SU-DHL-6 (cell line): ENCODE data around the gene CYP8B1.

Experiments used
- H2AFZ ChIP-seq: fragments of 200-600 bp; sonication (generic); 2 replicates; pipeline ENCODE4 v1.6.1; 2014; ENCODE audit warnings: low read depth, mild to moderate bottlenecking, moderate library complexity, mixed read lengths, antibody characterized with exemption, low read length; ENCODE audit not compliant: severe bottlenecking
- H3F3A ChIP-seq: fragments of 200-600 bp; shearing (Covaris generic); 2 replicates; pipeline ENCODE4 v1.6.0; 2016; ENCODE audit warnings: antibody characterized with exemption, mild to moderate bottlenecking; ENCODE audit not compliant: insufficient read depth
- H3K27ac ChIP-seq: fragments of 200-600 bp; sonication (generic); 2 replicates; pipeline ENCODE4 v1.5.1; 2016; ENCODE audit warnings: low read depth, mild to moderate bottlenecking, low read length, moderate library complexity, mixed read lengths
- H3K27me3 ChIP-seq: fragments of 200-600 bp; sonication (generic), shearing (Covaris generic); 2 replicates; pipeline ENCODE4 v1.6.0; 2014; ENCODE audit warnings: mild to moderate bottlenecking, low read length
- H3K36me3 ChIP-seq: fragments of 200-600 bp; sonication (generic); 2 replicates; pipeline ENCODE4 v1.6.1; 2014; ENCODE audit warnings: mild to moderate bottlenecking, low read length, mixed read lengths
- H3K4me2 ChIP-seq: fragments of 300-600, 200-600 bp; shearing (Covaris generic), sonication (generic); 2 replicates; pipeline ENCODE4 v1.6.0; 2014; ENCODE audit warnings: low read length, low read depth, mild to moderate bottlenecking; ENCODE audit not compliant: poor library complexity, severe bottlenecking
- H3K4me3 ChIP-seq: fragments of 200-600 bp; sonication (generic); 2 replicates; pipeline ENCODE4 v1.5.1; 2014; ENCODE audit warnings: antibody characterized with exemption, low read length, mild to moderate bottlenecking, mixed read lengths; ENCODE audit not compliant: insufficient read depth, poor library complexity, severe bottlenecking
- H3K79me2 ChIP-seq: fragments of 200-600 bp; sonication (generic); 2 replicates; pipeline ENCODE4 v1.6.1; 2014; ENCODE audit warnings: mild to moderate bottlenecking, low read length, moderate library complexity; ENCODE audit not compliant: insufficient read depth
- H3K9ac ChIP-seq: fragments of 200-600 bp; sonication (generic); 2 replicates; pipeline ENCODE4 v1.7.0; 2014; ENCODE audit warnings: mild to moderate bottlenecking, low read length
- H3K9me2 ChIP-seq: fragments of 200-600 bp; sonication (generic); replicated peaks from 2 replicates; pipeline ENCODE4 v1.6.1; 2014; ENCODE audit warnings: low read length; ENCODE audit not compliant: insufficient read depth
- H3K9me3 ChIP-seq: fragments of 200-600 bp; sonication (generic); 2 replicates; pipeline ENCODE4 v1.6.1; 2014; ENCODE audit warnings: low read length, mixed read lengths; ENCODE audit not compliant: insufficient read depth
- H4K20me1 ChIP-seq: fragments of 200-600 bp; sonication (generic); 2 replicates; pipeline ENCODE4 v1.6.1; 2014; ENCODE audit warnings: low read depth, mild to moderate bottlenecking, antibody characterized with exemption, low read length, moderate library complexity, mixed read lengths
- EZH2phosphoT487 ChIP-seq: fragments of 200-600 bp; sonication (generic), shearing (Covaris generic); conservative IDR thresholded peaks from 2 replicates; pipeline ENCODE4 v1.6.1; 2018; ENCODE audit warnings: mild to moderate bottlenecking, antibody characterized with exemption, low read length, moderate library complexity, mixed read lengths
- TF ChIP-seq, protein P1 (sequence below): fragments of 200-600 bp; sonication (generic); IDR thresholded peaks from one replicate; pipeline ENCODE4 v1.5.1; 2017; ENCODE audit warnings: antibody characterized with exemption, mild to moderate bottlenecking, low read length, moderate library complexity; ENCODE audit not compliant: insufficient read depth, poor library complexity, severe bottlenecking

CYP8B1 gene

DNA sequence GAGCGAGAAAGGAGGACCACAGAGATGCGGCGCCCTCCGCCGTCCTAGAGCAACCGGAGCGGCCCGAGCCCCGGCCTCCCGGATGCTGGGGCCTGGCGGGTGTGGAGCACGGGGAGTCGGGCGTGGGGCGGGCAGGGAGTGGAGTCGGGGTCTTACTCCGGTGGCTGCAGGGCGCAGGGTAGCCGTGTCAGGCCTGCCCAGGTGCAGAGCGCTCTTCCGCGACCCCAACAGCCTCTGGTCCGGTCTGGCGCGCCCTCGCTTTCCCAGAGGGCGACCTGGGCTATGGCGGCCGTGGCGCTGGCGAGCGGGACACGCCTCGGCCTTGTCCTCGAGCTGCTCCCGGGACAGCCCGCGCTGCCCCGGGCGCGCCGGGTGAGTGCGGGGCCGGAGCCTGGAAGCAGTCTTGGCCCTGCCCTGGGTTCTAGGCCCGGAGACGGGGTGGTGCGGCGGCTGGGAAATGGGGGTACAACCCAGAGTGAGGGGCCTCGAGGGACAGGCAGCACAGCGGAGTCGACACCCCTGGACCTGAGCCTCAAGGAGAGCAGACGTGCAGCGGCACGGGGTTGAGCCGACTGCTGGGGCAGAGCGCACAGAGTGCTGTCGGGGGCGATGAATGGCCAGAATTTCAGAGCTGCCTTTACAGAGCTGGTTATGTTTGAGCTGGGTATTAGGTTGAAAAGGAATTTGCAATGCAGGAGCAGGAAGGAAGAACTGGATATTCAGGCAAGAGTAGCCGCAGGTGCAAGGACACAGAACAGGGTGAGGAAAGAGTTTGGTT lies 30.6 kb upstream of the CYP8B1 start, which contains the start of gene ZNF662:
ZNF662 (plus strand) TSS at position 73 of the 778 bp plus-strand sequence. CDS start 1,973 bp downstream, outside the sequence.
- TF ChIP-seq EZH2phosphoT487, result no peak
- TF ChIP-seq, protein P1, sequence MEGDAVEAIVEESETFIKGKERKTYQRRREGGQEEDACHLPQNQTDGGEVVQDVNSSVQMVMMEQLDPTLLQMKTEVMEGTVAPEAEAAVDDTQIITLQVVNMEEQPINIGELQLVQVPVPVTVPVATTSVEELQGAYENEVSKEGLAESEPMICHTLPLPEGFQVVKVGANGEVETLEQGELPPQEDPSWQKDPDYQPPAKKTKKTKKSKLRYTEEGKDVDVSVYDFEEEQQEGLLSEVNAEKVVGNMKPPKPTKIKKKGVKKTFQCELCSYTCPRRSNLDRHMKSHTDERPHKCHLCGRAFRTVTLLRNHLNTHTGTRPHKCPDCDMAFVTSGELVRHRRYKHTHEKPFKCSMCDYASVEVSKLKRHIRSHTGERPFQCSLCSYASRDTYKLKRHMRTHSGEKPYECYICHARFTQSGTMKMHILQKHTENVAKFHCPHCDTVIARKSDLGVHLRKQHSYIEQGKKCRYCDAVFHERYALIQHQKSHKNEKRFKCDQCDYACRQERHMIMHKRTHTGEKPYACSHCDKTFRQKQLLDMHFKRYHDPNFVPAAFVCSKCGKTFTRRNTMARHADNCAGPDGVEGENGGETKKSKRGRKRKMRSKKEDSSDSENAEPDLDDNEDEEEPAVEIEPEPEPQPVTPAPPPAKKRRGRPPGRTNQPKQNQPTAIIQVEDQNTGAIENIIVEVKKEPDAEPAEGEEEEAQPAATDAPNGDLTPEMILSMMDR, result no peak
- H3K79me2 ChIP-seq, result no peaks in the 10 kb centered on the region
- no peak within 1 kb of the TSS for H3K4me3 ChIP-seq
- H3K4me2 ChIP-seq, result no peak within 1 kb of the TSS
- no peak within 1 kb of the TSS for H2AFZ ChIP-seq
- H3K9me3 ChIP-seq, result no peaks in the 10 kb centered on the region
- H4K20me1 ChIP-seq, result no peaks in the 10 kb centered on the region
- no peaks in the 10 kb centered on the region for H3K27me3 ChIP-seq
- H3K9me2 ChIP-seq, result no peaks in the 10 kb centered on the region
- no peaks in the 10 kb centered on the region for H3F3A ChIP-seq
- H3K9ac ChIP-seq, result no peak within 1 kb of the TSS
- H3K36me3 ChIP-seq, result no peaks in the 10 kb centered on the region
- no peak within 1 kb of the TSS for H3K27ac ChIP-seq

DNA sequence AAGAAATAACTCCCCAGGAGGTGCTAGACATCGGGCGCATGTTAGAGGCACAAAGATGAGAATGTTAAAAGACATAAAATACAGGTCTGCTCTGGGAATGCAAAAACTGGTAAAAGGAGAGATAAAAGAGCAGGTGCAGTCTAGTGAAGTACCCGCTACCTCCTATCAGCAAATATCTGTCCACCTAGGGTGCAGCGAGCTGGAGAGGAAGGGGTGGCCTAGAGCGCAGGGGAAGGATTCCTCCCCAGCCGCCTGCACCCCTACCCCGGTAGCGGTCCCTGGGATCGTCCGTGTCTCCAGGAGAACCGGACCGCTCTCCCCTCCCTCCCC lies 30.0 kb upstream of the CYP8B1 start:
- Histone ChIP-seq H3K27ac (no peak overlapping the region), H3K79me2 (no peaks in the 10 kb centered on the region), H3K9me3 (no peaks in the 10 kb centered on the region), H3K36me3 (no peaks in the 10 kb centered on the region), H3K9me2 (no peaks in the 10 kb centered on the region), H3K4me3 (no peak overlapping the region), H2AFZ (no peak overlapping the region), H4K20me1 (no peaks in the 10 kb centered on the region), H3K4me2 (no peak overlapping the region), H3K9ac (no peak overlapping the region), H3K27me3 (no peaks in the 10 kb centered on the region), H3F3A (no peaks in the 10 kb centered on the region)
- TF ChIP-seq EZH2phosphoT487, result no peak
- TF ChIP-seq, protein P1, result no peak

DNA sequence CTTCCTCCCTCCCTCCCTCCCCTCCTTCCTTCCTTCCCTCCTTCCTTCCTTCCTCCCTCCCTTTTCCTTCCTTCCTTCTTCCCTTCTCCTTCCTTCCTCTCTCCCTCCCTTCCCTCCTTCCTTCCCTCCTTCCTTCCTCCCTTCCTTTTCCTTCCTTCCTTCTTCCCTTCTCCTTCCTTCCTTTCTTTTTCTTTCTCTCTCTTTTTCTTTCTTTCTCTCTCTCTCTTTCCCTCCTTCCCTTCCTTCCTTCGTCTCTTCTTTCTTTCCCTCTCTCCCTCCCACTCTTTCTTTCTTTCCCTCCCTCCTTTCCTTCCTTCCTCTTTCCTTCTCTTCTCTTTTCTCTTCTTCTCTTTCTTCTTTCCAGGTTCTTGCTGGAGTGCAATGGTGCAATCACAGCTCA lies 28.4 kb upstream of the CYP8B1 start:
- Histone ChIP-seq H3K36me3 (no peaks in the 10 kb centered on the region), H3K4me2 (no peak overlapping the region), H3K9me2 (no peaks in the 10 kb centered on the region), H3F3A (no peaks in the 10 kb centered on the region), H3K27me3 (no peaks in the 10 kb centered on the region), H3K79me2 (no peaks in the 10 kb centered on the region), H4K20me1 (no peaks in the 10 kb centered on the region), H3K9ac (no peak overlapping the region), H3K9me3 (no peaks in the 10 kb centered on the region), H3K27ac (no peak overlapping the region), H2AFZ (no peak overlapping the region), H3K4me3 (no peak overlapping the region)
- TF ChIP-seq EZH2phosphoT487, result no peak

DNA sequence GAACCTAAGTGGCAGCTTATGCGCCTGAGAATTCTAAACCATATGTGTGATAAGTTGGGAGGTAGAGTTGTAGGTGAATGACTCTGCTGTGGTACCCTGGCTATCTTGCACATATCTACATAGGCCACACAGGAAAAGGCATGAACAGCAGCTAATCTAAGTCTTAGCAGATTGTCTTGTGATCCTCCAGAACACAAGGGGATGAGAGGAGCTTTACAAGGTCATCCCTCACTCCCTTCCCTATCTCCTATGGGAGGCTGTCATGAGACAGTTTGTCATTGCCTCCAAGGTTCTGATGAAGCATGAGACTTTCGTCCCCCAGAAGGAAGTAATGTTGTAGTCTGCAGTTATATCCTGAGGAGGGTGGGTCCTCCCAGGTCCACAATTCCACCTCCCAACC lies 26.6 kb upstream of the CYP8B1 start:
- Histone ChIP-seq H3K27me3 (no peaks in the 10 kb centered on the region), H3K9me2 (no peaks in the 10 kb centered on the region), H2AFZ (no peak overlapping the region), H3K9me3 (no peaks in the 10 kb centered on the region), H3K27ac (no peak overlapping the region), H4K20me1 (no peaks in the 10 kb centered on the region), H3K4me2 (no peak overlapping the region), H3K4me3 (no peak overlapping the region), H3F3A (no peaks in the 10 kb centered on the region), H3K9ac (no peak overlapping the region), H3K79me2 (no peaks in the 10 kb centered on the region), H3K36me3 (no peaks in the 10 kb centered on the region)
- TF ChIP-seq EZH2phosphoT487, result no peak
- TF ChIP-seq, protein P1, result no peak
